Stimulated activated CD4-positive, alpha-beta T cell treated with anti-CD3 and anti-CD28 coated beads, Interleukin-4, amount 100 ng/mL, for 48 hours (primary cell): ENCODE results near the gene DGKG.

Experiments
- DNase-seq, 2 donors: peaks; one replicate each; pipeline ENCODE4 v3.0.0-alpha.2; 2020; ENCODE audit warnings: low read depth in 2 of 2

DGKG gene

DNA sequence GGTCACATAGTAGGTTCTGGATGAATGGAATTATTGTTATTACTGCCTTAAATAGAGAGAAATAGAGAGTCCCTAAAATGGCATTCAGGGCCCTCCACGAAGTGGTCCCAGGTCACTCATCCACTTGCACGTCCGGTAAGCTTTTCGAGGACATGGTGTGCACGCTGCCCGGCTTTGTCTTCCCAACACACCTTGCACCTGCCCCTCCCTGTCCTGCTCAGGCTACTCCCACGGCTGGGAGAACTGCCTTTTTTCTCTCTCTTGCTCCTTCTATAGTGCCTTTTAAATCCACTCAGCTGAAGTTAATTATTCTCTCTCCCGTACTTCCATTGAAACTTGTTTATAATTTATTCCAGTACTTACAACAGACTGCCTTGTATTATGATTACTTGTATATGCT lies 5.6 kb upstream of the DGKG start:
- DNase-seq, result no peak

DNA sequence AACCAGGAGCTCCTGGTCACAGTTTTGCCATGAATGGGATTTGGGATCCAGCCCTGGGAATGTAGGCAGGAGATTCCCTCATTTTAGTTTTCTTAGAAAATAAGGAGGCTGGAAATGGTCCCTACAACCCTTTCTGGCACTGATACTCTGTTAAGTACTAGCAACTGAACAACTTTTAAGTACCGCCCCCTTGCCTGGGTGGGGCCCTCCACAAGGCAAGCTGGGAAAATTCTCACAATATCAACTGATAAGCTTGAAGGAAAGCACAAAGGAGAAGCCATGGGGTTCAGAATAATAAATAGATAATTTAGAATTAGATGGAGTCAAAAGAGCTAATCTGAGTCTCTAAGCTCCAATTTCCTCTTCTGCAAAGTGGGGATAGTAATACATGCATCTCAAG lies 4.2 kb upstream of the DGKG start:
- DNase-seq, result no peak

DNA sequence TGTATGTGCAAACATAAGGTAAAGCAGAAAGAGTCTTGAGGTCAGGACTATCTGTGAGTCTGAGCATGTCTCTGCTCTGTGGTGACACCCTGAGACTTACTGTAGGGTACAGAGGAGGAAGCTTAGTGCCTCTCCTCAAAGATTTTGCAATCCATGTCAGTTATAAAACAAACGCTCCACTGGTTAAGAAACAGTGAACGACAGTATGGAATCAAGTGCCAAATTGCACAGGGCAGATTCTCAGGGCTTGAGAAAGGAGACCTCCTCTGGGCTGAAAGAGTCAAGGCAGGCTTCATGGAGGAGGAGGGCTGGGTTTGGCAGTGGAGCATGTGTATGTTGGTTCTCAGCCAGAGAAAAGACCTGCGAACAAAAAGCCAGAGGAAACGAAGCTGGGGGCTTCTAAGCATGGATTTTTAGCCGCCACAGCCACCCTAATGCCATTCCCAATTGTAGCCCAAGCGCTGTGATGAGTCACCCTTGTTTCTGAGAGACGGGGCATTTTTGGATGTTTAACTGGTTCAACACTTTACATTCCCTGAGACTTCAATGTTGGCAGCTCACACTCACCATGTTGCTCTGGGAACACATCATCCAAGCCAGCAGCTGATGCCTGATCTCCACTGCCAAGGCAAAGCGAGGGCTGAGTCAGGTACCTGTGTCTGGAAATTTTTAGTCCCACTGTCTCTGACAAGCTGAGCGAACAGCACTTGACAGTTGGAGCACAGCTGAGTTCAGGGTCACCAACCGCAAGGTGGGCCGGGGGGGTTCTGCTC lies 3.4 kb upstream of the DGKG start:
- no peak for DNase-seq

DNA sequence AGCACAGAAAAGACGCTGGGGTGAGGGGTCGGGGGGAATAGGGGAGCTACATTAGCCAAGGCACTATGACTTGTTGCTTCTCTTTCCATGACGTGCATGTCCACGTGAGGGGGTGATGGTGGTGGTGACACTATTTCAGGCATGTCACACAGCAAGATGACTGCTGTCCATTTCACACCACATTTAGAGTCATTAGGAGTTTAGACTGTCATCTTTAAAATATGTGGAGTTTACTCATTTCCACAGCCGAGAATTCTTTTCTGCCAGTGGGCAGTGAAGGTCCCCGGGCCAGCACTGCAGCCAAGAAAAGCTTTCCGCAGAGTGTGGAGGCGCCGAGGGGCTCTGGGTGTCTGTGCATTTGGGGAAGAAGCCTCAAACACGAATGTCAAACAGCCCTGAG lies 954 bp upstream of the DGKG start:
- no peak for DNase-seq

DNA sequence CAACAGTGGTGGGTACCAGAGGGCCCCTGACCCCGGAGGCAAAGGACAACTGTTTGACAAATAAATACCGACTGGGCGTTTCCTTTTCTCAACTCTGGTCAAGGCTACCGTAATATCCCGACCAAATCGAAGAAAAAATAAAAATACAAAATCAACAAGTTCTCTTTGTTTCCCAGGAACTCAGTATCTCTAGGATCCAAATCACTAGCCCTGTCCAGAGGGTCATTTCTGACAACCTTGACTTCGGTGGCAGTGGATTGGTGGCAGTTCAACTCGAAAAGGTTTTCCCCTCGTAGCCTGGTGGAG lies 456 bp upstream of the DGKG start:
- DNase-seq, result no peak

DNA sequence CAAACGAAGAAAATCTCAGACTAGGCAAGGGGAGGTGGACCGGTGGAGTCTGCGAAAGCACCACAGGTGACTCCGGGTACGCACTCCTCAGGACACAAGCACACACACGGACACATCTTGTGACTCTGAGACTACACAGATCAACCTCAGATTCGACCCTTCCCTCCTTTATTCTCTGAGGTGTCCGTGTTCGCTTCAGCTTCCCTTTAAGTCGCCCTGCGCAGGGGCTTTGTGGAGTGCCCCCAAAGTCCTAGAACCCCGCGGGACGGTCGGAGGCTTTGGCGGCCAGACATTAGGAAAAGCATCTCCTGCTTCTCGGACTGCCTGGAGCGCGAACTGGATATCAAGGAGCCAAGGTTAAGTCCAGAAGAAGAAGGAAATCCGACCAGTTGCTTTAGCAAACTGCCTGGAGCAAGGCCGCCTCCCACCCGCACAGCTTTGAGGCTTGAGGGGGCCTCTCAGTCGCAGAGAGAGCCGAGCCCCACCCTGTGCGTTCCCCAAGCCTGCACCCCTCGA lies 730 bp downstream of the DGKG start:
- DNase-seq, result no peak

DNA sequence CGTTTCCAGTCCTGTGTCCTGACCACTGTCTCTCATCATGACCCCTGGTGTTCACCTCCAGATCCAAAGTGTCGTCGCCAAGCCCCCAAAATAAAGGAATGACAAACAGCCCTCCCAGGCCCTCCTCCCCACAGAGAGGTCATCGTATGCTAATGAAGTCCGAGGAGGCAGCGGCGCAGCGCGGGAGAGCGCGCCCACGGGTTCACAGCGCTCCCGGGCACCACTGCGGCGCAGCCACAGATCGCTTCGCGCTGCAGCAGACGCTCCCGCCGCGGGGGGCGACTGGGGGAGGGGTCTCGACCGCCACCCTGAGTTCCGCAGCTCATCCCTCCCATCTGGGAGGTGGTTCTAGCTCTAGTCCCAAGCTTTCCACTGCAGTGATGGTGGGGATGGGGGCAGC lies 1.3 kb downstream of the DGKG start:
- DNase-seq, result no peak

DNA sequence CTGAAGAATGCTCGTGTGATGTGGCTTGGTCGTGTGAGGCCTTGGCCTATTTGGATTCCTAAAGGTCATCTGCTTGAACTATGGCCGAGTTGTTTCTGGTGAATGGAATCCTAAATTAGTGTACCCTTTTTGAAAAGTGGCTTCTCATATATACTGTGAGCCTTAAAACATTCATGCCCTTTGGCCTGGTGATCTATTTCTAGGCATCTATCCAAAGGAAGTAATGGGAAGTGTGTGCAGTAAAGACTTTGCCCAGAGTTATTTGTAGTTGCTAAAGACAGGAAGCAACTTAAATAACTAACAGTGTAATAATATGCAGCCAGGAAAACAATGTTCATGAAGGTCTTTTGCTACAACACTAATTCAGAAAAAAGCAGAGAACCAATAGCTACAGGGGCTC lies 3.0 kb downstream of the DGKG start:
- DNase-seq, result no peak

DNA sequence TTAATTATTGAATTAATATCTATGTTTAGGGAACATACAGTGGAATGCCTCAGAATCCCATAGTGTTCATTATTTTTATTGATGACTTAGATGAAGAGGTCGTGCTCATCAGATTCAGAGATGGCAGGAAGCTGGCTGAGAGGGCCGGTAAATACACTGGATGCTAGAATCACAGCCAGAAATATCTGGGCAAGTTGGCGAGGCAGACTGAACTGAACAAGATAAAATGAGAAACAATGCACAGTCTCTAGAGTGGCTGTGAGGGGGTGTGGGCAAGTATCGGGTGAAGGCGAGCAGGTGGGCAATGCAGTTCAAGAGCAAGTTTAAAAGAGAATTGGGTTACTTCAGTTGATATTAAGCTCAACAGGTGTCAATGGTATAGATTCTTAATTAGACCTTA lies 5.9 kb downstream of the DGKG start:
- no peak for DNase-seq

DNA sequence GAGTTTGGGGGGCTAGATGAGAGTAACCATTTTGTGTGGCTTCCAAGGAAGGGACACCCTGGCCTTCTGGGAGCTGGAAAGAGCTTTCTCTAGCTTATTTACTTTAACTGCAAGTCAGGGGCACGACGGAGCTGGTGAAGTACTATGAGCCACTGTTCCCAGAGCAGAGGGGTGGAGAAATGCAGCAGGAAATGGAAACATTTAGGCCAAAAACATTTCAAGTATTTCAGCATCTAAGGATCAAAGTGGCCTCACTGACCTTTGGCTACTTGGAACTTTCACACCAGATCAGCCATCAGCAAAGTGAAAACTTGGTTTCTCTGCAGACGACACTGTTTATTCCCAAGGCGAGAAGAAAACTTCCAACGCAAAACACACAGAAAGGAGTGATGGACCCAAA lies 7.9 kb downstream of the DGKG start:
- DNase-seq, result no peak

DNA sequence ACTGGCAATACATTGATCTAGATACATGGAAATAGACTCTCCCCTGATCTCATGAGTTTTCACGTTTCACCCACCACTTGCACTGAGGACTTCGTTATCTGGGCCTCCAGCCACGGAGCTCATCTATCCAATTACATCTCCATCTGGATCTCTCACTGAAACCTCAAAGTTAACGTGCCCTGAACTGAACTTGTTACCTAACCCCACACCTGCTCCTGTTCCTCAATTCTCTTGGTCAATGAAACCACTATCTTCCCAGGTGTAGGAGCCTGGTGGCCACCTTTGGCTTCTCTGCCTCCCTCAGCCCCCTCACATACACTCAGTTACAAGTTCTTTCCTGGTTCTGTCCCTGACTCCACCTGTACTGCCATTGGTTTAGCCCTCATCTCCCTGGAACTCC lies 9.7 kb downstream of the DGKG start:
- no peak for DNase-seq

DNA sequence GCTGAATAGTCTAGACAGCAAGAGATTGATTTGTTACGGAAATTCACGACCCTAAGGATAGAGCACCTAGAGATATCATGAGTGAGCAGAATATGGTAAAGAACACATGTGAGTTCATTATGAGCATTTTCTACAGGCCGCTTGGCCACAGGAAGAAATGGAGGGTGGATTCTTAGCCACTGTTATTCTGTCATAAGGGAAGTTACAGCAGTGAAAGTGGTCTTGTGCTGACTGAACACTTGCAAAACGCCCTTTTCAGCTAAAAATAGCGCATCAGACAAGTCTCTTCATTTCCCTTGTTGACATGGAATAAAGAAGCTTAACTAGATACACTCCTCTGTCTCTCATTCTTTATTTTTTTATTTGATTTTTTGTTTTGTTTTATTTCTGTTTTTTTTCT lies 19.8 kb downstream of the DGKG start:
- DNase-seq, result no peak

DNA sequence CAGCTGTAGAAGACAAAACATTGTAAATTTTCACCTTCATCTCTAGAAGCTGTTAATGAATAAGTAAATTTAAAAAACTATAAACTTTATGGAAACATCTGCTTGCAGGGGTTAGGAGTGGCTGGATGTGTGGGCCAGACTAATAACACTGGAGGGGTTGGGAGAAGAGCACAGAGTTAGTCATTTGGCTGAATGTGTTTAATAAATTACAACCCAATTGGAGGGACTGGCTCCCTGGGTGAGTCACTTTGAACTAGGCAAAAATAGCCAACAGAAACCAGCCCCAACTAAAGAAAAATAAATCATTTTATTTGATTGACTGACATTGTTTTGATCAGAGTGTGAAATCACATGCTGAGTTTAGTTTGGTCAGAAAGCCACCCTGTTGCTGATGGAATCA lies 21.8 kb downstream of the DGKG start:
- no peak for DNase-seq

DNA sequence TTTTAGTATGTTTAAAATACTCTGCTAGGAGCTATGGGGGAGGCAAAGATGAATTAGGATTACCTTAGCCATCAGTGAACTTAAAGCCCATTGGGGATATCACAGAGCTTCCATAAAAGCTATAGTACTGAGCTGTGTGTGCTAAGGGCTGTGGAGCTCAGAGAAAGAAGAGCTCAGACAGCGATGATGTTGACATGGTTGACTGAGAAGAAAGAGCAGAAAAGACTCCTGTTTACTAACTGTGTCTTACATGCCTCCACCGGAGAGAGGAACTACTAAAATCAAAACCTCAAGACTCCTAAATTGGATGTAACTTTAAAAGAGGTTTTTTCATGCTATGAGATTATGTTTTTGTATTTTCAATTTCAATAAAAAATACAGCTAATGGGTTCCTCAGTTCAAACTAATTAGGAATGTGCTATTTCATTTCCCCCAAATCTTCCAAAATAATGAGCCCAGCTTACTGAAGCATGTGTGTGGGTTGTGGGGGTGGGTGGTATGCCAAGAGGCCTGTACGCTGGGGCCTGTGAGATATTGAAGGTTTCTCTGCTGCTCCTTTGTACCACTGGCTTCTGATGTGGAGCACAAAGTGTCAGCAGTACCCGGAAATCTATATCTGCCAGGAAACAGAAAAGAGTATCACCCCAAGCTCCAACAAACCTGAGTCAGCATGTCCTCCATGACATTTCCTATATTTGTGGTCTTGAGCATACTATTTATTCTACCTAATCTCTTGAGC lies 22.7 kb downstream of the DGKG start:
- no peak for DNase-seq

DNA sequence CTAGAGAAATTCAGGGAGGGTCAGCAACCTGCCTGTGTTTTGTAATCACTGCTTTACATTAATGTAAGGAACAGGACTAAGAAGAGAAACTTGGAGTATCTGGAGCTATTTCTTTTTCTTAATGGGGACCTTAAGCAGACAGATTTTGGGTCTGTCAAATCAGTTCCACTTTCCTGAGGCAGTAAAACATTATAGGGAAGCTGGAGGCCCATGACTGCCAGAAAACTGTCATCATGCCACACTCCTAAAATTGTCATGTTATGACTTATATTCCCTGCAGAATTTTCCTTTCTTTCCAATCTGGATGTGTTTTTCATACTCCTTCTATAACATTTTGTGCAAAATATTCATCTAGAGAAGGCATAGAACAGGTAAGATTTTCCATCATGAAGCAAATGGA lies 28.8 kb downstream of the DGKG start:
- DNase-seq, result no peak

DNA sequence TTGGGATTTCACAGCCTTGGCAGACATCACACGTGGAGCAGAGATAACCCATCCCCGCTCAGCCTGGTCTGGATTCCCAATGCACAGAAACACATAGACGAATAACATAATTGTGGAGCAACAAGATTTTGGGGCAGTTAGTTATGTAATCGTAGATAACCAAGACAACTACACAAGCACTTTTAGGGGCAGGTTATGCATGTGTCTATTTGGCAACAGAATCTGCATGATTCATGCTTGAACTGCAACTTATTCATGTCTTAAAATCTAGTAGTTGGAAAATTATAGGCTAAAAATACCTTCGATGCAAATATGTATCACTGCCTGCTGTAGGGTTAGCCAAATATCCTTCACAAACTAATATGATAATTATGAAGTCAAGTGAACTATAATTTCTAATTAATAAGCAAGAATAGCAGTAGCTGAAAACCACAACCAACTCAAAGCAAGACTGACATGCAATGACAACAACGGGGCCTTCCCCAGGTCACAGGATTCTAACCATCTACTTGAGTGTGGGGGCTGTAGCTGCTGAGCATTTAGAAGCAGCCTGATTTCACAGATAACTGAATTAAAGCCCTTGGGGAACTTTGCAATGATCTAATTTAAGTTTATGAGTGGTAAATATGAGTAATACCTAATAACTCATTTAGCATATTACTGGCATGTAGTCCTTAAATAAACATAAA lies 31.1 kb downstream of the DGKG start:
- no peak for DNase-seq

DNA sequence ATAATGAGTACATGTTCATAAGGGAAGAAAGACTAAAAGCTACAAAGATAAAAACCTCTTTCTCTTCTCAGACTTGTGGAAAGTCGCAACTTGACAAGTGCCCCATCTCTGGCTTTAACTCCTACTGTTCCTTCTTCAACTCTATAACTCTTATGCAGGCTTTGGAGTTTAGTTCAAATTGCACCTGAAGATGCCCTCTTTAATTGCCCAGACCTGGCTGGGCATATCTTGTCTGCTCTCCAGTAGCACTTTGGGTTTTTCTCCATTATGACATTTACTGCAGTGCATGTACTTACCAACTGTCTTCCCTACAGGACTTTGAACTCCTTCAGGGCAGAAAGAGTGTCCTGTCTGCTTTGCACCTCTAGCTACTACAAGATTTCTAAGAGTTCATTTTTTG lies 32.4 kb downstream of the DGKG start:
- no peak for DNase-seq

DNA sequence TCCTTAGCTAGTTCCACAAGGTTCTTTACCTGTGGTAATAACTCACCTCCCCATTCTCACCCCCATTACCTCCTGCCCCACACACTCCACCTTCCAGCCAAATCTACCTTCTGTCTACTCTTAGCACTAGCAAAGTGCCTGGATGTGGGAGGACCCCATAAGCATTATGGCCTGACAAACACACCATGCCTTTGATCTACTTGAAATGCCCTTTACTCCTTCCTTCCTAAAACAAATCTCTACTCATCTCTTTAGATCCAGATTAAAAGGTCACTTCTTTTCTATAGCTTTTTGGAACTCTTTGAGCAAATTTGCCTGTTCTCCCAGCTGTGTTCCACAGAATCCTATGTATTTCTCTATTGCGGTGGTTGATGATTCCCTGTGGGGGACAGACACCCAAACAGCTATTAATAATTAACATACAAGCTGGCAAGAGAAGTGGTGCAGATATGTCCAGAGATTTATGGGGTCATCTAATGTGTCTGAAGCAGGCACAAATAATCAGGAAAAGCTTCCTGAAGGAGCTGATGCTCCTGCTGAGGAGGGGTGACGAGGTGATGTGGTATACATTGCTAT lies 34.0 kb downstream of the DGKG start:
- no peak for DNase-seq

DNA sequence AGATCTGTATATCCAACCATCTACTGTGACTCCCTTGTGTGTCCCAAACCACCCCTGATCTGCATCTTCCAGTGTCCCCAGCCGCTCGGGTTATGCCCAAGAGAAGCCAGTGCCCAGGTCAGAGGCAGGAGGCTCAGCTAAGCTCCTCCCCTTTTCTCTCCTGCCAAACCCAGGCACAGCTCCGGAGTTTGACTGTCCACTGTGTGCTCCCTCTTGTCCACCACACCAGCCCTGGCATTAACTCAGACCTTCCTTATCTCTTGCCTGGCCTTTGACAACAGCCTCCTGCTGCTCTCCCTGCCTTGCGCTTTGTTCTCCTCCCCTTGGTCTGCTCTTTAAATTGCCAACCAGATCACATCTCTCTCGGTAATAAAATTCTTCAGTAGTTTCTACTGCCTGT lies 39.3 kb downstream of the DGKG start:
- no peak for DNase-seq

DNA sequence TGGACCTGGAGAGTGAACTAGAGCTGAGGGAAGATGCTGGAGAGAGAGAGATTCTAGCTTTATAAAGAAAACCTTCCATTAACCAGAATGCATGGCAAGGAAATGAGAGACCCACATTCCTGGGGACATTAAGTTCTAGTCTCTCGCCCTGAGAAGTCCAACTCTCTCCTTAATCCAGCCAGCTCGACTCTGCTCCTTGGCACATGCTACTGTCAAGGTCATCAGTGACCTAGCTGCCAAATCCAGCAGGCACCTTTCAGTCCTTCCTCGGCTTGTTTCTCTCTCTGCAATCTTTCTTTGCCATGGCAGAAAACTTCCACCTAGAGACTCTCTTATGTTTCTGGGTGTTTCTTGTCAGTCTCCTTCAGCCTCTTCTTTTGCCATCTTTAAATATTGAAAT lies 40.3 kb downstream of the DGKG start:
- no peak for DNase-seq

DNA sequence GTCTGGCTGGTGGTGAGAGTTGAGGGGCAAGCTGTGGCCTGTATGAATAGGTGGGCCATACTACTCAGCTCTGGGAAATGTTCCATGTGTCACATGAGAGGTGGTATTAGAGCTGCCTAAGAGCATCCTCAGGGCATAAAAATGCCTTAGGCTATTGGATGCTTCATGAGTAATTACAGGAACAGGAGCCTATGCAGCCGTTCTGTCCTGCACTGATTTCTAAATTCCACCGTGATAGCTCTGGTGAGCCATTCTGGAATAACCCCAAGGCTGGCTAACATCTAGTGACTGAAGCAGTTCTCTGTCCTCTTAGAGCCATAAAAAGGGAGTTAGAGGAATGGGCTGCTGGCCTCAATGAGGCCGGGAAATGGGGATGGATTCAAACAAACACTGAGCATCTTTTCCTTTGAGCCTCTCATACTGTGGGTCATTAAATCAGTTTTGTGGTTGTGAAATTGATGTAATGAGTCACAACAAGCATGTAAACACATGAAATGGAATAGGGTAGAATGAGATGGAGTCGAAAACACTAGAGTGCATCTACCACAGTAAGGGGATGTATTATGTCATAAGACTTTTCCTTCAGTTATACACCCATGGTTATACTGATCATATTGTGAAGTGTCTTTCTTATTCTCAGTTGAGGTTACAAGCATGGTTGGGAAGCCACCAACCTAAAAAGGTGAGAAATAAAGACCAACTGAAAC lies 41.0 kb downstream of the DGKG start:
- no peak for DNase-seq

DNA sequence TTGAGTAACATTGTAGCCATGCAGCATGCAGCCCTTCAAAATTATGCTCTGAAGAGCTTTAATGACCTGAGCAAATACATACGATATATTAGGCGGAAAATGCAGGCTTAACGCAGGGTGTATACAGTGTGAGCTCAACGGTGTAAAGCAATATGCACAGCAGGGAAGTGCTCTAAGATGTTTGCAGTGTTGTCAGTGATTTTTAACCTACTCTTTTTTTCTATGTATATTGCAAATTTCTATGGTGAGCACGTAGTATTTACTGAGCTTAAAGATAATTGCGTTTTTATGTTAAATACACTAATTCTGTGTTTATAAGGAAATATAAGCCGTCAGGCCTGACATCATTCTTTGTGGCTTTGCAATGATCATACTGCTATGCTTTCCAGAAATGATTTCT lies 42.1 kb downstream of the DGKG start:
- DNase-seq, result no peak
